K562 (cell line): ENCODE results near the gene ANKRD61. TPM values are rescaled to one million over a fixed set of nuclear protein-coding genes. Genes with fewer than 3 reads are reported as not detected.

Source experiments
- ATAC-seq: fragments of 200-7000 bp; cut with Tn5 transposase; 3 replicates; pipeline ENCODE4 v1.9.1; 2020; ENCODE audit warnings: moderate library complexity
- BruUV-seq: library from RNA; stranded (reverse); fragments of 400-500 nt; replicated peaks from 2 replicates; lab custom pipeline; 2021; lab: Mats Ljungman, UMichigan
- CTCF ChIA-PET: fragments of 300-600 bp; formaldehyde crosslinking; extraction: SDS; loops from one replicate; lab custom pipeline; 2021; ENCODE audit warnings: low intra/inter-chr PET ratio; lab: Yijun Ruan, JAX
- POLR2A ChIA-PET: fragments of 300-600, 350-650 bp; sonication (Branson Sonifier 250); formaldehyde crosslinking; extraction: SDS; loops from one replicate; lab custom pipeline; 2021; ENCODE audit warnings: antibody characterized with exemption, inconsistent platforms; lab: Yijun Ruan, JAX
- DNase-seq, 4 experiments: peaks; one replicate each; pipeline versions ENCODE4 v3.0.0 to v3.0.0-alpha.2; 2011 to 2018; ENCODE audit warnings: low spot score in 3 of 4, mixed read lengths in 3 of 4; ENCODE audit errors: extremely low read depth in 1 of 4
- FAIRE-seq: peaks from 2 replicates; lab custom pipeline; 2011; peaks lifted over from hg19 to GRCh38; lab: Jason Lieb, UNC
- H2AFZ ChIP-seq: 2 replicates; pipeline ENCODE4 v1.6.0; 2011; ENCODE audit warnings: low read depth, low read length, control low read depth, inconsistent platforms
- H3K27ac ChIP-seq: fragments of 200-600 bp; 3 replicates; pipeline ENCODE4 v1.8.0; 2011; ENCODE audit warnings: low read depth, mild to moderate bottlenecking, control low read depth, inconsistent platforms, low read length, moderate library complexity, mixed read lengths; ENCODE audit errors: extremely low read depth
- H3K27me3 ChIP-seq, 2 experiments: fragments of 300-600 bp in 1 of 2; 2 replicates in 1 of 2; 3 replicates in 1 of 2; pipeline versions ENCODE4 v1.6.0 to v1.8.0; 2011; ENCODE audit warnings: inconsistent platforms in 2 of 2, low read length in 2 of 2, mild to moderate bottlenecking in 1 of 2, mixed read lengths in 1 of 2, moderate library complexity in 1 of 2; ENCODE audit not compliant: control insufficient read depth in 2 of 2, insufficient read depth in 2 of 2
- H3K36me3 ChIP-seq: fragments of 300-600 bp; 3 replicates; pipeline ENCODE4 v1.8.0; 2011; ENCODE audit warnings: mild to moderate bottlenecking, low read length, inconsistent platforms; ENCODE audit not compliant: control insufficient read depth, insufficient read depth
- H3K4me1 ChIP-seq, 2 experiments: fragments of 200-600 bp in 1 of 2; replicated peaks in 1 of 2; 2 replicates in 1 of 2; 3 replicates in 1 of 2; pipeline versions ENCODE4 v1.5.1 to v1.8.0; 2011; ENCODE audit warnings: inconsistent platforms in 2 of 2, low read length in 2 of 2, mild to moderate bottlenecking in 1 of 2, mixed read lengths in 1 of 2, moderate library complexity in 1 of 2; ENCODE audit not compliant: control insufficient read depth in 2 of 2, insufficient read depth in 2 of 2
- H3K4me2 ChIP-seq: 2 replicates; pipeline ENCODE4 v1.6.1; 2011; ENCODE audit warnings: low read length, control low read depth, inconsistent platforms, mixed read lengths; ENCODE audit not compliant: insufficient read depth
- H3K4me3 ChIP-seq: fragments of 200-600 bp; sonication (generic), shearing (Covaris generic); 2 replicates; pipeline ENCODE4 v1.5.1; 2016; ENCODE audit warnings: control low read depth, inconsistent platforms
- H3K79me2 ChIP-seq: fragments of 200-600 bp; 3 replicates; pipeline ENCODE4 v1.8.0; 2011; ENCODE audit warnings: low read length, inconsistent platforms; ENCODE audit not compliant: control insufficient read depth, insufficient read depth
- H3K9ac ChIP-seq, 2 experiments: 2 replicates each; pipeline versions ENCODE4 v1.6.0 to v1.6.1; 2011; ENCODE audit warnings: low read depth in 2 of 2, low read length in 2 of 2, control low read depth in 1 of 2, inconsistent platforms in 1 of 2, mild to moderate bottlenecking in 1 of 2, mixed read lengths in 1 of 2; ENCODE audit not compliant: insufficient read depth in 1 of 2
- H3K9me1 ChIP-seq: one replicate; pipeline ENCODE4 v1.6.0; 2011; ENCODE audit warnings: inconsistent platforms, mild to moderate bottlenecking, low read length, moderate library complexity; ENCODE audit not compliant: control insufficient read depth, insufficient read depth
- H3K9me3 ChIP-seq: replicated peaks from 2 replicates; pipeline ENCODE4 v1.5.1; 2011; ENCODE audit warnings: low read depth, low read length, inconsistent platforms; ENCODE audit not compliant: control insufficient read depth, insufficient read depth
- H4K20me1 ChIP-seq: replicated peaks from 2 replicates; pipeline ENCODE4 v1.6.1; 2011; ENCODE audit warnings: low read length, inconsistent platforms, mixed read lengths; ENCODE audit not compliant: control insufficient read depth, insufficient read depth
- CBX1 ChIP-seq: sonication (generic); IDR thresholded peaks from 2 replicates; pipeline ENCODE4 v1.6.1; 2016; ENCODE audit warnings: antibody characterized with exemption, low read depth, mild to moderate bottlenecking
- ELF1 ChIP-seq: fragments of 200-800 bp; sonication (Bioruptor generic); IDR thresholded peaks from 2 replicates; pipeline ENCODE4 v1.6.1; 2016; ENCODE audit warnings: missing genetic modification characterization, missing compliant biosample characterization
- ETV5 ChIP-seq: sonication (generic); formaldehyde crosslinking; IDR thresholded peaks from 2 replicates; pipeline ENCODE4 v1.4.0; 2020; ENCODE audit warnings: low read depth, mild to moderate bottlenecking, missing genetic modification reagents
- ILF3 ChIP-seq: fragments of 450-650 bp; IDR thresholded peaks from 2 replicates; pipeline ENCODE4 v1.6.1; 2018; ENCODE audit warnings: antibody characterized with exemption, mild to moderate bottlenecking, moderate library complexity, borderline replicate concordance
- POLR2G ChIP-seq: fragments of 200-400 bp; formaldehyde crosslinking; IDR thresholded peaks from 2 replicates; pipeline ENCODE4 v1.6.1; 2017; ENCODE audit warnings: low read depth, mild to moderate bottlenecking, antibody characterized with exemption, low read length, moderate library complexity
- RBM14 ChIP-seq: fragments of 200-400 bp; formaldehyde crosslinking; IDR thresholded peaks from 2 replicates; pipeline ENCODE4 v1.6.1; 2018; ENCODE audit warnings: low read depth, mild to moderate bottlenecking, low read length, moderate library complexity, borderline replicate concordance; ENCODE audit not compliant: insufficient read depth
- RBM25 ChIP-seq: fragments of 200-400 bp; formaldehyde crosslinking; IDR thresholded peaks from 2 replicates; pipeline ENCODE4 v1.6.1; 2018; ENCODE audit warnings: low read length, low read depth, moderate library complexity; ENCODE audit not compliant: severe bottlenecking
- SPI1 ChIP-seq: IDR thresholded peaks from 2 replicates; pipeline ENCODE4 v1.6.1; 2011; ENCODE audit warnings: low read depth, low read length, control low read depth, borderline replicate concordance
- TEAD4 ChIP-seq, 2 experiments: sonication (generic) in 1 of 2; formaldehyde crosslinking in 1 of 2; IDR thresholded peaks; 2 replicates each; pipeline versions ENCODE4 v1.6.1 to v1.8.0; 2012 to 2022; ENCODE audit warnings: borderline replicate concordance in 1 of 2, inconsistent platforms in 1 of 2, low read length in 1 of 2, mild to moderate bottlenecking in 1 of 2, missing genetic modification reagents in 1 of 2
- WGBS: fragments of 100-300 bp; shearing (Covaris generic); methylation state at CpG from one replicate; pipeline ENCODE4 v1.1.6; 2016; ENCODE audit warnings: low coverage, mixed read lengths; ENCODE audit not compliant: insufficient coverage; ENCODE audit errors: missing lambda C conversion rate; 5-methylcytosine and 5-hydroxymethylcytosine counted together
- in situ Hi-C: fragments of 300-500 bp; cut with MboI; formaldehyde crosslinking; loops from 4 replicates; pipeline ENCODE4 v1.15.0; 2018; ENCODE audit warnings: inconsistent platforms, mixed read lengths
- intact Hi-C: fragments of 100-400 bp; cut with micrococcal nuclease; formaldehyde crosslinking; loops from 2 replicates; pipeline ENCODE4 v1.14.2; 2022
- polyA plus RNA-seq, 8 experiments: library from polyadenylated mRNA; depleted of rRNA in 4 of 8; stranded (reverse) in 5 of 8; unstranded in 3 of 8; fragments of >200 nt; fragmentation: Nextera tagmentation in 2 of 8; fragmentation: Illumina TruSeq in 1 of 8; extraction: Ambion mirVana in 2 of 8; extraction: Trizol in 1 of 8; gene quantifications; 2 replicates each; pipeline versions ENCODE4 v1.2.1 to v1.2.3, GENCODE V29; 2011 to 2014; ENCODE audit warnings: inconsistent platforms in 1 of 8, missing spikeins in 1 of 8
- total RNA-seq, 7 experiments: library from RNA; depleted of rRNA in 6 of 7; stranded (reverse); fragments of >200 nt in 6 of 7; fragmentation: Illumina TruSeq in 2 of 7; extraction: Trizol in 2 of 7; gene quantifications; 2 replicates each; pipeline versions ENCODE4 v1.2.1 to v1.2.3, GENCODE V29; 2011 to 2021; ENCODE audit warnings: low replicate concordance in 1 of 7
- TF ChIP-seq, protein P1 (sequence below): fragments of 450-650 bp; formaldehyde crosslinking; IDR thresholded peaks from 2 replicates; pipeline ENCODE4 v1.4.0; 2020; ENCODE audit warnings: mild to moderate bottlenecking, moderate library complexity
- TF ChIP-seq, protein P2 (sequence below): fragments of 450-650 bp; IDR thresholded peaks from 2 replicates; pipeline ENCODE4 v1.6.1; 2018; ENCODE audit warnings: mild to moderate bottlenecking, low read depth; ENCODE audit not compliant: partially characterized antibody
- TF ChIP-seq, protein P3 (sequence below): fragments of 250-450 bp; sonication (Bioruptor Pico); IDR thresholded peaks from 2 replicates; pipeline ENCODE4 v1.5.0; 2022; ENCODE audit warnings: mild to moderate bottlenecking

The ANKRD61 gene
- total and polyA plus RNA-seq, 9 of the 15 experiments (the other 6 are each of a cell fraction or from before 2014, with no cell fraction given), result 0.08 to 0.11 (median 0.09) TPM; not detected in 5

GRCh38 chr7:6026011-6026819, 5.0 kb upstream of the ANKRD61 start:
- intact Hi-C loops (no loop called here), in situ Hi-C loops (no loop called here)
- ATAC-seq, result peak; percentile 75
- H3K36me3 ChIP-seq, result peaks cover 94% of the 10 kb centered on the region
- ChIA-PET CTCF (no interaction called here), POLR2A (interaction anchor here (0.9 to 1.7 kb wide), 3 partner anchors 9 to 31 kb away, joined by 3 to 7 read pairs (median 3); no protein-coding TSS in a partner anchor)
- DNase-seq, result peak; percentile 55 to 69 (median 64)
- no TSS peak for BruUV-seq
- H3K9ac ChIP-seq, result 0 out of 4 replicates have a peak overlapping the region, but pooled peaks of 1 of the 2 experiments have one; percentile 3
- peaks cover 6% of the 10 kb centered on the region for H3K9me1 ChIP-seq
- no peaks in the 10 kb centered on the region for H3K27me3 ChIP-seq
- H3K9me3 ChIP-seq, result no peaks in the 10 kb centered on the region
- H4K20me1 ChIP-seq, result peaks cover 17% of the 10 kb centered on the region
- 89% methylated on average over 21 of the region's 22 CpGs for WGBS
- H3K4me2 ChIP-seq, result no peak overlapping the region
- FAIRE-seq, result no peak
- no peak overlapping the region for H2AFZ ChIP-seq
- H3K27ac ChIP-seq, result peak overlapping the region; percentile 40; the same call in 2 of the 3 replicates
- peaks cover 19% of the 10 kb centered on the region; the same call in 1 of the 3 replicates for H3K79me2 ChIP-seq
- H3K4me3 ChIP-seq, result no peak overlapping the region
- H3K4me1 ChIP-seq, result peaks cover 33 to 34% of the 10 kb centered on the region in 2 experiments; a peak in 4 of 5 replicates
- TF ChIP-seq, protein P1, sequence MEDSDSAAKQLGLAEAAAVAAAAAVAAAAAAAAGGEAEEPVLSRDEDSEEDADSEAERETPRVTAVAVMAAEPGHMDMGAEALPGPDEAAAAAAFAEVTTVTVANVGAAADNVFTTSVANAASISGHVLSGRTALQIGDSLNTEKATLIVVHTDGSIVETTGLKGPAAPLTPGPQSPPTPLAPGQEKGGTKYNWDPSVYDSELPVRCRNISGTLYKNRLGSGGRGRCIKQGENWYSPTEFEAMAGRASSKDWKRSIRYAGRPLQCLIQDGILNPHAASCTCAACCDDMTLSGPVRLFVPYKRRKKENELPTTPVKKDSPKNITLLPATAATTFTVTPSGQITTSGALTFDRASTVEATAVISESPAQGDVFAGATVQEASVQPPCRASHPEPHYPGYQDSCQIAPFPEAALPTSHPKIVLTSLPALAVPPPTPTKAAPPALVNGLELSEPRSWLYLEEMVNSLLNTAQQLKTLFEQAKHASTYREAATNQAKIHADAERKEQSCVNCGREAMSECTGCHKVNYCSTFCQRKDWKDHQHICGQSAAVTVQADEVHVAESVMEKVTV (CRISPR knock-in tag), result 0 out of 2 replicates have a peak, but pooled peaks have one; percentile 13
- TF ChIP-seq ELF1 (tag) (0 out of 2 replicates have a peak, but pooled peaks have one; percentile 33), SPI1 (0 out of 2 replicates have a peak, but pooled peaks have one; percentile 25), ETV5 (CRISPR knock-in tag) (no peak), TEAD4 (IDR thresholded peaks at IDR 0.05; ENCODE audit: low read length) (no peak), TEAD4 (CRISPR knock-in tag; IDR thresholded peaks at IDR 0.05; ENCODE audit: borderline replicate concordance) (no peak), RBM25 (no peak), POLR2G (peak; percentile 58), CBX1 (no peak), ILF3 (no peak), RBM14 (0 out of 2 replicates have a peak, but pooled peaks have one; percentile 31)
- TF ChIP-seq, protein P2, sequence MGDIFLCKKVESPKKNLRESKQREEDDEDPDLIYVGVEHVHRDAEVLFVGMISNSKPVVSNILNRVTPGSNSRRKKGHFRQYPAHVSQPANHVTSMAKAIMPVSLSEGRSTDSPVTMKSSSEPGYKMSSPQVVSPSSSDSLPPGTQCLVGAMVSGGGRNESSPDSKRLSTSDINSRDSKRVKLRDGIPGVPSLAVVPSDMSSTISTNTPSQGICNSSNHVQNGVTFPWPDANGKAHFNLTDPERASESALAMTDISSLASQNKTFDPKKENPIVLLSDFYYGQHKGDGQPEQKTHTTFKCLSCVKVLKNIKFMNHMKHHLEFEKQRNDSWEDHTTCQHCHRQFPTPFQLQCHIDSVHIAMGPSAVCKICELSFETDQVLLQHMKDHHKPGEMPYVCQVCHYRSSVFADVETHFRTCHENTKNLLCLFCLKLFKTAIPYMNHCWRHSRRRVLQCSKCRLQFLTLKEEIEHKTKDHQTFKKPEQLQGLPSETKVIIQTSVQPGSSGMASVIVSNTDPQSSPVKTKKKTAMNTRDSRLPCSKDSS, result no peak
- TF ChIP-seq, protein P3, sequence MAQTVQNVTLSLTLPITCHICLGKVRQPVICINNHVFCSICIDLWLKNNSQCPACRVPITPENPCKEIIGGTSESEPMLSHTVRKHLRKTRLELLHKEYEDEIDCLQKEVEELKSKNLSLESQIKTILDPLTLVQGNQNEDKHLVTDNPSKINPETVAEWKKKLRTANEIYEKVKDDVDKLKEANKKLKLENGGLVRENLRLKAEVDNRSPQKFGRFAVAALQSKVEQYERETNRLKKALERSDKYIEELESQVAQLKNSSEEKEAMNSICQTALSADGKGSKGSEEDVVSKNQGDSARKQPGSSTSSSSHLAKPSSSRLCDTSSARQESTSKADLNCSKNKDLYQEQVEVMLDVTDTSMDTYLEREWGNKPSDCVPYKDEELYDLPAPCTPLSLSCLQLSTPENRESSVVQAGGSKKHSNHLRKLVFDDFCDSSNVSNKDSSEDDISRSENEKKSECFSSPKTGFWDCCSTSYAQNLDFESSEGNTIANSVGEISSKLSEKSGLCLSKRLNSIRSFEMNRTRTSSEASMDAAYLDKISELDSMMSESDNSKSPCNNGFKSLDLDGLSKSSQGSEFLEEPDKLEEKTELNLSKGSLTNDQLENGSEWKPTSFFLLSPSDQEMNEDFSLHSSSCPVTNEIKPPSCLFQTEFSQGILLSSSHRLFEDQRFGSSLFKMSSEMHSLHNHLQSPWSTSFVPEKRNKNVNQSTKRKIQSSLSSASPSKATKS, result no peak
